Stimulated activated CD8-positive, alpha-beta memory T cell treated with anti-CD3 and anti-CD28 coated beads, Interleukin-4, amount 100 ng/mL, for 24 hours (primary cell): ENCODE data around the gene BAHCC1.

Experiments used
- DNase-seq: peaks from one replicate; pipeline ENCODE4 v3.0.0-alpha.2; 2020; ENCODE audit warnings: low read depth

The BAHCC1 gene

DNA sequence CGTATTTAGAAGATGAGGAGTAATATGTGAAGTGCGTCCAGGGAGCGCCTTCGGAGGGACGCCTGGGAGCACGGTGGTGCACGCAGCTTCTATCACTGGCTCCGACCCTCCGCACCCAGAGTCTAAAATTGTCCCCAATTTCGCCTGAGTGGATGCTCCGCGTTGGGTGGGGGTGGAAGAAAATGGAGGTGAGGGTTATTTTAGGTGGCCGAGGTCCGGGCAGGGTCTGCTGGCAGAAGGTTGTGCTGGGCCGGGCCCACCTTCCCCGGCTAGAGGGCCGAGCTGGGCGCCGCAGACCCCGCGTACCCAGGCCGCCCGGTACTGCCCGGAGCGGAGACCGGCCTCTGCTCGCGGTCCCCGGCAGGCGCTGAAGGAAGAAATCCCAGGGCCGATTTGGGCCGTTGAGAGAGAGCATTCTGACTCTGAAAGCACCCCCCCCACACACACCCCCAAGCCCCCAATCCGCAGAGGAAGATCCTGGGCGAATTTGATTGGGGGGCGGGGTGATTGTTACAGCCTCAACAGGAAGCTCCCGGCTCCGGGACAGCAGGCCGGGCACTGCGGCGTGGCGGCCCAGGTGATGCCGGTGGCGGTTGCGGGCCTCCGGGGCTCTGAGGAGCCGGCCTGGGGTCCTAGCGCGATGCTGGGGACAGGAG lies 3.0 kb downstream of the BAHCC1 start:
- no peak for DNase-seq

GRCh38 chr17:81398832-81399411 lies 3.7 kb downstream of the BAHCC1 start:
- no peak for DNase-seq

DNA sequence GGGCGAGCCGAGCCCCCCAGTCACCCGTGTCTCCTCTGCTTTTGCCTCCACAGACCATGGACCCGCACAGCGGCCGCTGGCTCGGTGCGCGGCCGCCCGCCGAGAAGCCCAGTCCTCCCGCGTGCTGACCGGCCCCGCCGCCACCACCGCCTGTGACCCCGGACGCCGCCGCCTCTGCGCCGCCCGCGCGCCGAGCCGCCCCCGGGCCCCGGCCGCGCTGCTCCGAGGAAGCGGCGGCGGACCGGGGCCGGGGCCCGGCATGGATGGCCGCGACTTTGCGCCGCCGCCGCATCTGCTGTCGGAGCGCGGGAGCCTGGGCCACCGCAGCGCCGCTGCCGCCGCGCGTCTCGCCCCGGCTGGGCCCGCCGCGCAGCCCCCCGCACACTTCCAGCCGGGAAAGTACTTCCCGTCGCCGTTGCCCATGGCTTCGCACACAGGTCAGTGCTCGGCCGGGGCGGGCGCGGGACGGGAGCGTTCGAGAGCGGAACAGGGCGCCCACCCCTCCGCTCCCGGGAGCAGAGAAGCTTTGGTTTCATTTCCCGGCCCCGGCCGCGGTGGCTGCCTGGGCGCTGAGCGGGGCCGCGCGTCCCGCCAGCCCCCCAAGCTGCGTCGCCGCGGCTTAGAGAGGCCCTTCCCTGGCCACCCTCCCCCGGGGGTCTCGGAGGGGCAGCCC lies 4.4 kb downstream of the BAHCC1 start:
- no peak for DNase-seq

- DNase-seq, result no peak
Measured at GRCh38 chr17:81400154-81400977, 5.1 kb downstream of the BAHCC1 start.

GRCh38 chr17:81400996-81401722 lies 5.9 kb downstream of the BAHCC1 start:
- DNase-seq, result no peak

- DNase-seq, result no peak
Measured at GRCh38 chr17:81401723-81402529, 6.7 kb downstream of the BAHCC1 start.

DNA sequence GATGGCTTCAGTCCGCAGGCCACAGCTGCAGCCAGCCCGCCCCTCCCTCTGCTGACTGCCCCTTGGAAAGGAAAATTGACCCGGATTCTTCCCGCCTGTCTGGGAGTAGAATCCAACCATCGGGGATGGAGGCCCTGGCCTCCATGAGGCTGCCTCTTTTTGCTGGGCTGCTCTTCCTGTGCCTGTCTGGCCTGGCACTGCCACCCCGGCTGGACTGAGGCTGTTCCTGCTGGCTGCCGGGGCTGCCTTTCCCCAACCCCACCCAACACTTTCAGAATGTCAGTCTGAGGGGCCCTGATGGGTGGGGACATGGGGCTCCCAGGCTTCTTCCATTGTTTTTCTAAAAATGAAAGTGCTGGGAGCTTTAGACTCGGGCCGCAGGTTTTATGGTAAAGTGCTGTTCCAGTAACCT lies 7.3 kb downstream of the BAHCC1 start:
- no peak for DNase-seq

- no peak for DNase-seq
Measured at GRCh38 chr17:81402981-81403467, 7.8 kb downstream of the BAHCC1 start.

GRCh38 chr17:81403671-81404534 lies 8.6 kb downstream of the BAHCC1 start:
- DNase-seq, result no peak

DNA sequence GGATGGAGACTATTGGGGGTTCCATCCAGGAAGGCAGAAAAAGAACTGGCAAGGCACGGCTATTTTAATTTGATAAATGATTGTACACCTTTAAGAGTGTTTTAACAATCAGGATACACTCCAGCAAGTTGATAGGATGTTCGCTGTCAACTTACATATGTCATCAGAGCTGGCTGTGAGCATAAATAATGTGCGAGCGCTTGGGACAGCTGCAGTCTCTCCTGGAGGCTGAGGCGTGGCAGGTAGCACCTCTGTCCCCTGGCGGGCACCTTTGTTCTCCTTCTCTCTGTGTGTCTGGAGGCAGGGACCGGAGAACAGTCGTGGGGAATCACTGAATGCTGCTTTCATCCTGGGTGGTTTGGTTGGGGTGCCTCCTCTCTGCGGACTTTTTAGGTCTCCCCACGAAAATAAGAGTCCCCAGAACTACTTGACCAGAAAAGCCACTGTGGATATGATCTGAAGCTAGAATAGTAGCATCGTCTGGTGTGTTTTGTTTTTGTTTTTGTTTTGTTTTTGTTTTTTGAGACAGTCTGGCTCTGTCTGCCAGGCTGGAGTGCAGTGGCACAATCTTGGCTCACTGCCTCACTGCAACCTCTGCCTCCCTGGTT lies 9.4 kb downstream of the BAHCC1 start:
- DNase-seq, result no peak

GRCh38 chr17:81405411-81405872 lies 10.2 kb downstream of the BAHCC1 start:
- no peak for DNase-seq

- no peak for DNase-seq
Measured at GRCh38 chr17:81406117-81406953, 11.1 kb downstream of the BAHCC1 start.

GRCh38 chr17:81408049-81408448 lies 12.8 kb downstream of the BAHCC1 start:
- DNase-seq, result no peak

DNA sequence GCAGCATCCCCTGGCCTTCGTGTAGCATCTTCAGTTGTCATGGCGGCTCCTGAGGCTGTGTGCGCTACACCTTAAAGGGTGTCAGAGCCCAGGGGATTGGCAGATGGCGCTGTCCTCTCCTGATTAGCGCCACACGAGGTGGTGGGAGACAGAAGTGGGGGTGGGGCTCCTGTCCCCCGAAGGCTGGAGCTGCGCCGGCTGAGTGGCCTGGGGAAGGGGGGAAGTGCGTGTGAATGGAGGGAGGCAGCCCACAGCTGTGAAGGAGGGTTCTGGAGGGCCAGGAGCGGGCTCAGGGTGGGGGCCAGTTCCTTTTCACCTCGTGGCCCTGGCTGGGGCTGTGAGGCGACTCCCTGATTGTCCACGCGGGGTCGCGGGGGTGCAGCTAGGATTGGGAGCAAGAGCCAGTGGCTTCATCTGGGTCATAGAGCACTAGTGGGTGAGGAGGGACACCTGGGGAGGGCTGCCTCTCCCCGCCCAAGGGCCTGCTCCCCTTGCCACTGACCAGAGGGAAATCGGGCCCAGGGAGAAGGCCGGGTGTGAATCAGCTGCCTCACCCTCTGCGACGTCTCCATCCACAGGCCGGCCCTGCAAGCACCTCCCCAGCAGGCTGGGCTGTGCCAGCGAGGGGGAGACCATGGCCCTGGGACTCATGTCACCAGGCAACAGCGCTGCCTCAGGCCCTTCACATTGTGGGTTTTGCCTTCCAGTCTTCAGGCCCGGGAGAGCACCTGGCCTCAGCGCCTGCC lies 14.1 kb downstream of the BAHCC1 start:
- DNase-seq, result no peak

GRCh38 chr17:81410852-81411251 lies 15.6 kb downstream of the BAHCC1 start:
- no peak for DNase-seq

DNA sequence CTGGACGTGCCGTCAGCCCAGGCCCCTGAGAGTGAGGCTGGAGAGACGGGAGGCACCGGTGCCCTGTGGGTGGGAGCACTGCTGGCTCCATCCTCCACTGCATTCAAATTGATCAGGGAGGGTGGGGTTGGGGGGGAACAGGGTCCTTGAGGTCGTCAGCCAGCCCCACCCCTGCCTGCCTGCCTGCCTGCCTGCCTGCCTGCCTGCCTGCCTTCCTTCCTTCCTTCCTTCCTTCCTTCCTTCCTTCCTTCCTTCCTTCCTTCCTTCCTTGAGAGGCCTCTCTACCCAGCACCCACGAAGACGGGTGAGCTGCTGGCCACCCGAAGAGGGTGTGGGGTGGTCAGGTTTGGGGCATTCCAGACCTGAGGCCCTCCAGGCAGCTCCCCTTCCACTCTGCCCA lies 16.0 kb downstream of the BAHCC1 start:
- DNase-seq, result no peak

DNA sequence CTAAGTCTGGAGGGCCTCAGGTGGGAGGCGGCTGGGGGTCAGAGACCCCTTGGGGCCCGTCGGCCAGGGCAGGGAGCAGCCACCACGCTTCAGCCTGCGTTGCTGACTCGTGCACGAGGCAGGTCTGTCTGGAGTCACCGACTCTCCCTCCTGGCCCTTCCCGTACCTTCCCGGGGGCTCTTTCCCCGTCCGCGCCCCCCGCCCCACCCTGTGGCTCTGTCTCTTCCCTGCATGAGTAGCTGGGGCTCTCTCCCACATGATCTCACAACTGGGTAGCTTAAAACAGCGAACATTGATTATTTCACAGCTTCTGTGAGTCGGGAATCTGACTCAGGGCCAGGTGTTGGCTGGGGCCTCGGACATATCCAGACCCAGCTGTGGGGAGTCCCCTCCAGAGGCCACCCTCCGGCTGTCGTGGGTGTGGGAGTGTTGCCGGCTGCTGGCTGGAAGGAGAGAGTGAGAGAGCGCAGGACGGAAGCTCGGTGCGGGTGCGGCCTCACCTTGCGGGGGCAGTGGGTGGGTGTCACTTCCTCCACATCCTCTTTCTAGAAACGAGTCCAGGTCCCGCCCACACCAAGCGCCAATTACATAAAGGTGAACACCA lies 17.3 kb downstream of the BAHCC1 start:
- peak; percentile 45 for DNase-seq
